ENCODE results near the gene CABCOCO1.

The CABCOCO1 gene

DNA sequence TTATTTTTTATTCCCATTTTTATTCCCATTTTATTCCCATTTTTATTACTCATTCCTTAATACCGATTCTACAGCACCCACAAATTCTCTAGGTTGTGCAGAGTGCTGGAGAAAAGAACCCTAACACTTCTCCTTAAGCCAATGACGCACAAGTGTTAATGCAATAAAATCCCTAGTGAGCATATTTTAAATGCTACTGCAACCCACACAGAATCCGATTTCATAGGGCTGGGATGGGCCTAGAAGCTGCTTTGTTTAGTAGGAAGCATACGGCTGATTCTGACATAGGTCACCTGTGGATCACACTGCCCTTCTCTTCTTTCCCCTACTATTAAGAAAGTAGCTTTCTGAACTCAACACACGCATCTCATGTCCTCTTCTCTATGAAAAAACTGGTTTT is 45.1 kb upstream of the CABCOCO1 start:
- Histone ChIP-seq H3K27ac (replicated peaks; ENCODE audit: low read length) (no peak overlapping the region), H2AFZ (ENCODE audit: low read length) (no peak overlapping the region), H3K27me3 (ENCODE audit: control insufficient read depth in 3 of 3, insufficient read depth in 3 of 3, low read depth in 1 of 3, low read length in 3 of 3) (peaks cover 0 to 40% (median 0%) of the 10 kb centered on the region in 3 experiments), H3K4ac (ENCODE audit: low read length) (no peak overlapping the region), H3K36me3 (replicated peaks in 1 of 2; ENCODE audit: control insufficient read depth in 2 of 2, insufficient read depth in 2 of 2, low read length in 2 of 2) (no peaks in the 10 kb centered on the region), H3K18ac (ENCODE audit: low read length) (no peak overlapping the region), H2AK5ac (ENCODE audit: low read depth, low read length) (no peak overlapping the region), H2BK15ac (ENCODE audit: low read length) (no peak overlapping the region), H3K79me1 (ENCODE audit: low read depth, low read length) (no peaks in the 10 kb centered on the region), H4K8ac (ENCODE audit: low read depth, low read length) (no peak overlapping the region), H3K14ac (ENCODE audit: low read length) (no peak overlapping the region), H3K9ac (ENCODE audit: low read depth, low read length, poor library complexity) (no peak overlapping the region), H4K91ac (ENCODE audit: low read depth, low read length, poor library complexity) (no peak overlapping the region), H3K4me1 (ENCODE audit: control insufficient read depth in 2 of 2, insufficient read depth in 1 of 2, low read depth in 1 of 2, low read length in 2 of 2) (peaks cover 1 to 6% of the 10 kb centered on the region in 2 donors), H2BK120ac (ENCODE audit: low read depth, low read length) (no peak overlapping the region), H2BK5ac (ENCODE audit: low read length) (no peak overlapping the region), H2BK12ac (ENCODE audit: low read length) (no peak overlapping the region), H3K4me2 (ENCODE audit: insufficient read depth, low read length, poor library complexity, severe bottlenecking) (no peak overlapping the region), H3K4me3 (ENCODE audit: low read length in 2 of 2) (no peak overlapping the region), H3K23ac (ENCODE audit: low read depth, low read length, poor library complexity) (no peak overlapping the region), H3K9me3 (replicated peaks in 1 of 2; ENCODE audit: control insufficient read depth in 2 of 2, insufficient read depth in 1 of 2, low read depth in 1 of 2, low read length in 2 of 2) (no peaks in the 10 kb centered on the region)
- no peak for DNase-seq (ENCODE audit: low spot score)
- WGBS, 2 donors (ENCODE audit: extremely low coverage in 2 of 2, insufficient read length in 2 of 2, insufficient replicate concordance in 1 of 2): 94 to 100% methylated on average over 1 of the region's 5 CpGs

- no peak overlapping the region for H3K18ac ChIP-seq (ENCODE audit: low read length)
- H3K27ac ChIP-seq (replicated peaks; ENCODE audit: low read length): no peak overlapping the region
- no peak overlapping the region for H3K4me3 ChIP-seq (ENCODE audit: low read length in 2 of 2)
- no peak overlapping the region for H4K8ac ChIP-seq (ENCODE audit: low read depth, low read length)
- no peak overlapping the region for H2AK5ac ChIP-seq (ENCODE audit: low read depth, low read length)
- no peak for DNase-seq (ENCODE audit: low spot score)
- H2BK5ac ChIP-seq (ENCODE audit: low read length): no peak overlapping the region
- no peak overlapping the region for H2AFZ ChIP-seq (ENCODE audit: low read length)
- H2BK15ac ChIP-seq (ENCODE audit: low read length): no peak overlapping the region
- no peak overlapping the region for H4K91ac ChIP-seq (ENCODE audit: low read depth, low read length, poor library complexity)
- H3K4me2 ChIP-seq (ENCODE audit: insufficient read depth, low read length, poor library complexity, severe bottlenecking): no peak overlapping the region
- H2BK120ac ChIP-seq (ENCODE audit: low read depth, low read length): no peak overlapping the region
- no peak overlapping the region for H2BK12ac ChIP-seq (ENCODE audit: low read length)
- no peaks in the 10 kb centered on the region for H3K79me1 ChIP-seq (ENCODE audit: low read depth, low read length)
- no peak overlapping the region for H3K14ac ChIP-seq (ENCODE audit: low read length)
- no peaks in the 10 kb centered on the region for H3K9me3 ChIP-seq (replicated peaks in 1 of 2; ENCODE audit: control insufficient read depth in 2 of 2, insufficient read depth in 1 of 2, low read depth in 1 of 2, low read length in 2 of 2)
- peaks cover 1 to 6% of the 10 kb centered on the region in 2 donors for H3K4me1 ChIP-seq (ENCODE audit: control insufficient read depth in 2 of 2, insufficient read depth in 1 of 2, low read depth in 1 of 2, low read length in 2 of 2)
- H3K4ac ChIP-seq (ENCODE audit: low read length): no peak overlapping the region
- H3K27me3 ChIP-seq (ENCODE audit: control insufficient read depth in 3 of 3, insufficient read depth in 3 of 3, low read depth in 1 of 3, low read length in 3 of 3): peaks cover 0 to 49% (median 0%) of the 10 kb centered on the region in 3 experiments
- no CpG with 5 or more reads among the region's 2 CpGs for WGBS, 2 donors (ENCODE audit: extremely low coverage in 2 of 2, insufficient read length in 2 of 2, insufficient replicate concordance in 1 of 2)
- H3K23ac ChIP-seq (ENCODE audit: low read depth, low read length, poor library complexity): no peak overlapping the region
- H3K36me3 ChIP-seq (replicated peaks in 1 of 2; ENCODE audit: control insufficient read depth in 2 of 2, insufficient read depth in 2 of 2, low read length in 2 of 2): no peaks in the 10 kb centered on the region
- H3K9ac ChIP-seq (ENCODE audit: low read depth, low read length, poor library complexity): no peak overlapping the region
Observed at GRCh38 chr10:61618388-61618961, 44.3 kb upstream of the CABCOCO1 start.

- H3K18ac ChIP-seq (ENCODE audit: low read length): no peak overlapping the region
- H4K91ac ChIP-seq (ENCODE audit: low read depth, low read length, poor library complexity): no peak overlapping the region
- H3K4me2 ChIP-seq (ENCODE audit: insufficient read depth, low read length, poor library complexity, severe bottlenecking): no peak overlapping the region
- H2BK12ac ChIP-seq (ENCODE audit: low read length): no peak overlapping the region
- H2BK120ac ChIP-seq (ENCODE audit: low read depth, low read length): no peak overlapping the region
- H3K14ac ChIP-seq (ENCODE audit: low read length): no peak overlapping the region
- H3K27ac ChIP-seq (replicated peaks; ENCODE audit: low read length): no peak overlapping the region
- no peaks in the 10 kb centered on the region for H3K79me1 ChIP-seq (ENCODE audit: low read depth, low read length)
- H3K9ac ChIP-seq (ENCODE audit: low read depth, low read length, poor library complexity): no peak overlapping the region
- H3K4me3 ChIP-seq (ENCODE audit: low read length in 2 of 2): no peak overlapping the region
- no peak overlapping the region for H2AFZ ChIP-seq (ENCODE audit: low read length)
- DNase-seq (ENCODE audit: low spot score): no peak
- H3K9me3 ChIP-seq (replicated peaks in 1 of 2; ENCODE audit: control insufficient read depth in 2 of 2, insufficient read depth in 1 of 2, low read depth in 1 of 2, low read length in 2 of 2): no peaks in the 10 kb centered on the region
- peaks cover 0 to 63% (median 0%) of the 10 kb centered on the region in 3 experiments for H3K27me3 ChIP-seq (ENCODE audit: control insufficient read depth in 3 of 3, insufficient read depth in 3 of 3, low read depth in 1 of 3, low read length in 3 of 3)
- H4K8ac ChIP-seq (ENCODE audit: low read depth, low read length): no peak overlapping the region
- H2BK15ac ChIP-seq (ENCODE audit: low read length): no peak overlapping the region
- H3K4me1 ChIP-seq (ENCODE audit: control insufficient read depth in 2 of 2, insufficient read depth in 1 of 2, low read depth in 1 of 2, low read length in 2 of 2): peaks cover 1 to 6% of the 10 kb centered on the region in 2 donors
- H2AK5ac ChIP-seq (ENCODE audit: low read depth, low read length): no peak overlapping the region
- H2BK5ac ChIP-seq (ENCODE audit: low read length): no peak overlapping the region
- no peak overlapping the region for H3K23ac ChIP-seq (ENCODE audit: low read depth, low read length, poor library complexity)
- H3K36me3 ChIP-seq (replicated peaks in 1 of 2; ENCODE audit: control insufficient read depth in 2 of 2, insufficient read depth in 2 of 2, low read length in 2 of 2): no peaks in the 10 kb centered on the region
- H3K4ac ChIP-seq (ENCODE audit: low read length): no peak overlapping the region
Observed at GRCh38 chr10:61620506-61620905, 42.2 kb upstream of the CABCOCO1 start.

DNA sequence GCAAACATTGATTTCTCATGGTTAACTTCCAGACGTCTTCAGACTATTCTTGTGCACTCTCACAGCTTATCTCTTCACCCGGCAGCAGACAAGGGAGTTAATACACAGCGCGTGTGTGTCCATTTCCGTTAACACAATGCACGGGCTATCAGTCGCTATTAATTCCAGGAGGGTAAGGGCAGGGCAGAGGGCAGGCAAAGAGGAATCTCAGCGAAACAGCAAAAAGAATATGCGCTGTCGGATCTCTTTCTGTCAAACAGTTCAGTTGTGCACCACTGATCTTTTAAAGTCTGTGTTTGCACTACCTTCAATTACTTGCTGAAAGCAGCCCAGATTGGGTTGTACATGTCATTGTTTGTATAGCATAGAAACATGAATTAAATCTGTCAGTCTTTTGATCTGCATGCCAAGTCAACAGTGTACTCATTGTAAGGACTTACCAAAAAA is 41.1 kb upstream of the CABCOCO1 start:
- peaks cover 1 to 6% of the 10 kb centered on the region in 2 donors for H3K4me1 ChIP-seq (ENCODE audit: control insufficient read depth in 2 of 2, insufficient read depth in 1 of 2, low read depth in 1 of 2, low read length in 2 of 2)
- no peaks in the 10 kb centered on the region for H3K79me1 ChIP-seq (ENCODE audit: low read depth, low read length)
- no CpG with 5 or more reads among the region's 10 CpGs for WGBS, 2 donors (ENCODE audit: extremely low coverage in 2 of 2, insufficient read length in 2 of 2, insufficient replicate concordance in 1 of 2)
- H3K4me2 ChIP-seq (ENCODE audit: insufficient read depth, low read length, poor library complexity, severe bottlenecking): no peak overlapping the region
- no peak overlapping the region for H2BK12ac ChIP-seq (ENCODE audit: low read length)
- H2AFZ ChIP-seq (ENCODE audit: low read length): peak overlapping the region; percentile 2
- no peak overlapping the region for H2AK5ac ChIP-seq (ENCODE audit: low read depth, low read length)
- H3K23ac ChIP-seq (ENCODE audit: low read depth, low read length, poor library complexity): no peak overlapping the region
- no peak for DNase-seq (ENCODE audit: low spot score)
- no peak overlapping the region for H4K8ac ChIP-seq (ENCODE audit: low read depth, low read length)
- H3K36me3 ChIP-seq (replicated peaks in 1 of 2; ENCODE audit: control insufficient read depth in 2 of 2, insufficient read depth in 2 of 2, low read length in 2 of 2): no peaks in the 10 kb centered on the region
- H2BK15ac ChIP-seq (ENCODE audit: low read length): no peak overlapping the region
- H3K18ac ChIP-seq (ENCODE audit: low read length): no peak overlapping the region
- no peak overlapping the region for H2BK5ac ChIP-seq (ENCODE audit: low read length)
- H3K27me3 ChIP-seq (ENCODE audit: control insufficient read depth in 3 of 3, insufficient read depth in 3 of 3, low read depth in 1 of 3, low read length in 3 of 3): peaks cover 0 to 65% (median 0%) of the 10 kb centered on the region in 3 experiments
- no peak overlapping the region for H3K14ac ChIP-seq (ENCODE audit: low read length)
- H4K91ac ChIP-seq (ENCODE audit: low read depth, low read length, poor library complexity): no peak overlapping the region
- H3K27ac ChIP-seq (replicated peaks; ENCODE audit: low read length): no peak overlapping the region
- H3K4me3 ChIP-seq (ENCODE audit: low read length in 2 of 2): no peak overlapping the region
- H3K9ac ChIP-seq (ENCODE audit: low read depth, low read length, poor library complexity): no peak overlapping the region
- H2BK120ac ChIP-seq (ENCODE audit: low read depth, low read length): no peak overlapping the region
- no peaks in the 10 kb centered on the region for H3K9me3 ChIP-seq (replicated peaks in 1 of 2; ENCODE audit: control insufficient read depth in 2 of 2, insufficient read depth in 1 of 2, low read depth in 1 of 2, low read length in 2 of 2)
- no peak overlapping the region for H3K4ac ChIP-seq (ENCODE audit: low read length)
